Prostate gland (tissue), 2 donors: ENCODE measurements around the gene LGALS8.

Source experiments
- CTCF ChIP-seq, 4 experiments: fragments of 200-600 bp in 2 of 4; fragments of 450-650 bp in 2 of 4; sonication (generic) in 2 of 4; IDR thresholded peaks; 1 replicate in 3 of 4; 2 replicates in 1 of 4; pipeline ENCODE4 v1.5.1; 2016 to 2019; ENCODE audit warnings: antibody characterized with exemption in 4 of 4, mild to moderate bottlenecking in 2 of 4, moderate library complexity in 2 of 4
- POLR2A ChIP-seq: fragments of 450-650 bp; IDR thresholded peaks from one replicate; pipeline ENCODE4 v1.6.1; 2016; ENCODE audit warnings: antibody characterized with exemption, mild to moderate bottlenecking

DNA sequence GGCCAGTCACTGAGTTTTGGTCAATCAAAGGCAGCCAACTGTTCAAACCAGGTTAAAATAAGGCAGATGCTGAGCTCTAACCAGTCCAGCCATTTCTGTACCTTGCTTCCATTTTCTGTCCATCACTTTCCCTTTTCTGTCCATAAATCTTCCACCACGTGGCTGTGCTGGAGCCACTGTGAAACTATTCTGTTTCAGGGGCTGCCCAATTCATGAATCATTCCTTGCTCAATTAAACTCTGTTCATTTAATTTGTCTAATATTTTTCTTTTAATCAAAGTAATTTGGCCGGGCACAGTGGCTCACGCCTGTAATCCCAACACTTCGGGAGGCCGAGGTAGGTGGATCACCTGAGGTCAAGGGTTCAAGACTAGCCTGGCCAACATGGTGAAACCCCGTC is 22.7 kb upstream of the LGALS8 start:
- TF ChIP-seq CTCF (IDR thresholded peaks at IDR 0.05) (no peak), POLR2A (no peak)
